GM12878 (cell line): ENCODE data around the gene HTR2B. TPM values are rescaled to one million over a fixed set of nuclear protein-coding genes. Genes with fewer than 3 reads are reported as not detected.

Experiments used
- ATAC-seq: fragments of 200-7000 bp; cut with Tn5 transposase; 3 replicates; pipeline ENCODE4 v1.9.1; 2020; ENCODE audit warnings: mild to moderate bottlenecking, moderate library complexity
- BruUV-seq: library from RNA; stranded (reverse); fragments of 400-500 nt; replicated peaks from 2 replicates; lab custom pipeline; 2021; lab: Mats Ljungman, UMichigan
- CTCF ChIA-PET: fragments of 300-600 bp; sonication (Branson Sonifier 250); formaldehyde crosslinking; extraction: SDS; loops from one replicate; lab custom pipeline; 2021; ENCODE audit warnings: inconsistent platforms; lab: Yijun Ruan, JAX
- POLR2A ChIA-PET: fragments of 350-600 bp; formaldehyde crosslinking; extraction: SDS; loops from one replicate; lab custom pipeline; 2021; ENCODE audit warnings: inconsistent platforms; lab: Charles Lee
- RAD21 ChIA-PET: fragments of 300-600 bp; sonication (Branson Sonifier 250); formaldehyde crosslinking; loops from one replicate; lab custom pipeline; 2023; ENCODE audit warnings: antibody characterized with exemption; ENCODE audit not compliant: unreplicated experiment; lab: Charles Lee
- SMC1A ChIA-PET: fragments of 300-600 bp; sonication (Branson Sonifier 250); formaldehyde crosslinking; loops from one replicate; lab custom pipeline; 2023; ENCODE audit not compliant: unreplicated experiment, uncharacterized antibody; lab: Charles Lee
- DNase-seq: peaks from one replicate; pipeline ENCODE4 v3.0.0-alpha.2; 2011; ENCODE audit warnings: low read depth, low spot score
- FAIRE-seq: peaks from 3 replicates; lab custom pipeline; 2011; peaks lifted over from hg19 to GRCh38; lab: Jason Lieb, UNC
- H2AFZ ChIP-seq: 2 replicates; pipeline ENCODE4 v1.6.0; 2011; ENCODE audit warnings: low read depth, low read length, control low read depth; ENCODE audit not compliant: control insufficient read depth
- H3K27ac ChIP-seq: 2 replicates; pipeline ENCODE4 v1.5.1; 2011; ENCODE audit warnings: control low read depth; ENCODE audit not compliant: control insufficient read depth, insufficient read depth
- H3K27me3 ChIP-seq, 2 experiments: replicated peaks in 1 of 2; 2 replicates each; pipeline versions ENCODE4 v1.6.0 to v1.6.1; 2011; ENCODE audit warnings: low read length in 1 of 2; ENCODE audit not compliant: control insufficient read depth in 2 of 2, insufficient read depth in 2 of 2
- H3K36me3 ChIP-seq, 2 experiments: 2 replicates each; pipeline ENCODE4 v1.5.1; 2011; ENCODE audit warnings: low read length in 1 of 2; ENCODE audit not compliant: control insufficient read depth in 2 of 2, insufficient read depth in 2 of 2
- H3K4me1 ChIP-seq: 2 replicates; pipeline ENCODE4 v1.6.1; 2011; ENCODE audit warnings: mild to moderate bottlenecking, low read length, moderate library complexity, mixed read lengths; ENCODE audit not compliant: control insufficient read depth, insufficient read depth
- H3K4me2 ChIP-seq: 2 replicates; pipeline ENCODE4 v1.6.0; 2011; ENCODE audit warnings: control low read depth; ENCODE audit not compliant: control insufficient read depth, insufficient read depth
- H3K4me3 ChIP-seq: fragments of 200-600 bp; sonication (generic); 2 replicates; pipeline ENCODE4 v1.5.1; 2016
- H3K79me2 ChIP-seq: 2 replicates; pipeline ENCODE4 v1.6.0; 2011; ENCODE audit warnings: low read length; ENCODE audit not compliant: control insufficient read depth, insufficient read depth
- H3K9ac ChIP-seq: 2 replicates; pipeline ENCODE4 v1.8.0; 2011; ENCODE audit warnings: low read length, control low read depth, mixed read lengths; ENCODE audit not compliant: control insufficient read depth, insufficient read depth
- H3K9me3 ChIP-seq: replicated peaks from 3 replicates; pipeline ENCODE4 v1.5.1; 2011; ENCODE audit warnings: mild to moderate bottlenecking, low read length; ENCODE audit not compliant: control insufficient read depth, insufficient read depth
- H4K20me1 ChIP-seq: 2 replicates; pipeline ENCODE4 v1.6.0; 2011; ENCODE audit not compliant: control insufficient read depth, insufficient read depth
- CHD4 ChIP-seq: fragments of 200-600 bp; sonication (generic); IDR thresholded peaks from 2 replicates; pipeline ENCODE4 v1.6.1; 2016; ENCODE audit warnings: mild to moderate bottlenecking
- EED ChIP-seq: sonication (generic); IDR thresholded peaks from 2 replicates; pipeline ENCODE4 v1.6.1; 2016; ENCODE audit warnings: antibody characterized with exemption, low read depth
- EZH2 ChIP-seq: IDR thresholded peaks from 2 replicates; pipeline ENCODE4 v1.6.1; 2012; ENCODE audit warnings: low read depth, mild to moderate bottlenecking, control low read depth, inconsistent platforms, low read length, borderline replicate concordance; ENCODE audit not compliant: control insufficient read depth
- HDAC2 ChIP-seq: fragments of 200-600 bp; sonication (generic); IDR thresholded peaks from 2 replicates; pipeline ENCODE4 v1.6.1; 2017
- IKZF1 ChIP-seq: fragments of 450-650 bp; conservative IDR thresholded peaks from 2 replicates; pipeline ENCODE4 v1.6.1; 2017; ENCODE audit warnings: antibody characterized with exemption, mild to moderate bottlenecking
- KAT2A ChIP-seq: conservative IDR thresholded peaks from 2 replicates; pipeline ENCODE4 v1.6.1; 2011; ENCODE audit warnings: low read depth, low read length; ENCODE audit not compliant: control insufficient read depth
- KLF5 ChIP-seq: fragments of 450-650 bp; IDR thresholded peaks from 2 replicates; pipeline ENCODE4 v1.6.1; 2014; ENCODE audit warnings: mild to moderate bottlenecking; ENCODE audit not compliant: partially characterized antibody
- NBN ChIP-seq: fragments of 450-650 bp; IDR thresholded peaks from 2 replicates; pipeline ENCODE4 v1.6.1; 2016
- NFYA ChIP-seq: IDR thresholded peaks from 2 replicates; pipeline ENCODE4 v1.6.1; 2011; ENCODE audit warnings: low read depth, mild to moderate bottlenecking, low read length, improper control_type of control experiment, borderline replicate concordance
- RFX5 ChIP-seq: IDR thresholded peaks from 2 replicates; pipeline ENCODE4 v1.6.1; 2011; ENCODE audit warnings: low read depth, low read length, improper control_type of control experiment
- SREBF1 ChIP-seq: IDR thresholded peaks from 2 replicates; pipeline ENCODE4 v1.6.1; 2012; ENCODE audit warnings: mild to moderate bottlenecking, low read length
- TARDBP ChIP-seq: IDR thresholded peaks from 2 replicates; pipeline ENCODE4 v1.6.1; 2016; ENCODE audit warnings: borderline replicate concordance
- WGBS: methylation state at CpG from one replicate; pipeline ENCODE4 v1.1.6; 2016; ENCODE audit warnings: low lambda C conversion rate; ENCODE audit not compliant: insufficient replicate concordance, insufficient coverage; ENCODE audit errors: missing lambda C conversion rate; 5-methylcytosine and 5-hydroxymethylcytosine counted together
- in situ Hi-C: fragments of 300-500 bp; cut with MboI; formaldehyde crosslinking; loops from 9 replicates; pipeline ENCODE4 v1.14.3; 2018; ENCODE audit warnings: mixed read lengths
- intact Hi-C: fragments of 100-400 bp; cut with micrococcal nuclease; formaldehyde crosslinking; loops from one replicate; pipeline ENCODE4 v1.14.2; 2022; ENCODE audit not compliant: unreplicated experiment
- polyA plus RNA-seq, 11 experiments: library from polyadenylated mRNA; depleted of rRNA in 4 of 11; unstranded in 6 of 11; stranded (reverse) in 5 of 11; fragments of >200 nt; fragmentation: Nextera tagmentation in 4 of 11; fragmentation: Illumina TruSeq in 1 of 11; extraction: Ambion mirVana in 4 of 11; extraction: Trizol in 1 of 11; gene quantifications; 1 replicate in 1 of 11; 2 replicates in 10 of 11; pipeline versions ENCODE4 v1.2.1 to v1.2.3, GENCODE V29; 2011 to 2016; ENCODE audit warnings: inconsistent platforms in 2 of 11, missing spikeins in 2 of 11, low read depth in 1 of 11
- total RNA-seq, 4 experiments: library from RNA; depleted of rRNA in 3 of 4; stranded (reverse); fragments of >200 nt in 3 of 4; fragmentation: Illumina TruSeq in 1 of 4; extraction: Trizol in 1 of 4; gene quantifications; 2 replicates each; pipeline versions ENCODE4 v1.2.1 to v1.2.3, GENCODE V29; 2013 to 2021
- TF ChIP-seq, protein P1 (sequence below): fragments of 450-650 bp; IDR thresholded peaks from 2 replicates; pipeline ENCODE4 v1.6.1; 2017; ENCODE audit warnings: mild to moderate bottlenecking

Gene HTR2B
- total and polyA plus RNA-seq, 10 of the 15 experiments (the other 5 are each of a cell fraction or from before 2014, with no cell fraction given): 0.03 to 1.2 (median 0.15) TPM

DNA sequence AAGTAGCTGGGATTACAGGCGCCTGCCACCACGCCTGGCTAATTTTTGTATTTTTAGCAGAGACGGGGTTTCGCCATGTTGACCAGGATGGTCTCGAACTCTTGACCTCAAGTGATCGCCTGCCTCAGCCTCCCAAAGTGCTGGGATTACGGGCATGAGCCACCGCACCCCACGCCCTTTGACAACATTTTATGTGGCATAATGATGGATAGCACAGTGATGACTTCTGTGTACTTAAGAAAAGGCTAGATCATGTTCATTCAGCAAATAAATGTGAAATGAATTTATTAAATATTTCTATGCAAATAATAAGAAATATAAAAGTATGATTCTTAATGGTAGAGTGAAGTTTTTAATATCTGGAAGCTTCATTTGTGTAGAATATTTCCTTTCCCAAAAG is 2.6 kb upstream of the HTR2B start:
- 98% methylated on average over 9 of the region's 9 CpGs for WGBS
- no peak for FAIRE-seq
- SMC1A ChIA-PET: interaction anchor here (1.0 to 2.6 kb wide), 2 partner anchors 11 to 24 kb away, joined by 3 to 12 read pairs; no protein-coding TSS in a partner anchor
- in situ Hi-C loops (no loop called here), intact Hi-C loops (no loop called here)
- Histone ChIP-seq H4K20me1 (no peaks in the 10 kb centered on the region), H3K27ac (no peak overlapping the region), H3K79me2 (no peaks in the 10 kb centered on the region; the same call in 1 of the 2 replicates), H3K4me3 (no peak overlapping the region), H3K27me3 (no peaks in the 10 kb centered on the region), H3K4me2 (no peak overlapping the region), H2AFZ (no peak overlapping the region), H3K36me3 (no peaks in the 10 kb centered on the region; a peak in 1 of 4 replicates), H3K9ac (no peak overlapping the region), H3K4me1 (peaks cover 11% of the 10 kb centered on the region), H3K9me3 (no peaks in the 10 kb centered on the region)
- ATAC-seq: no peak
- RAD21 ChIA-PET: interaction anchor here (1.5 to 2.7 kb wide), 2 partner anchors 23 to 53 kb away, joined by 4 to 13 read pairs; no protein-coding TSS in a partner anchor
- POLR2A ChIA-PET: no interaction called here
- no peak for TF ChIP-seq IKZF1
- TF ChIP-seq EED: no peak
- no peak for TF ChIP-seq EZH2
- no peak for TF ChIP-seq RFX5
- TF ChIP-seq SREBF1: no peak
- CTCF ChIA-PET: interaction anchor here (1.0 to 2.1 kb wide), 5 partner anchors 17 to 324 kb away, joined by 3 to 10 read pairs (median 4); no protein-coding TSS in a partner anchor
- no peak for DNase-seq
- no TSS peak for BruUV-seq

DNA sequence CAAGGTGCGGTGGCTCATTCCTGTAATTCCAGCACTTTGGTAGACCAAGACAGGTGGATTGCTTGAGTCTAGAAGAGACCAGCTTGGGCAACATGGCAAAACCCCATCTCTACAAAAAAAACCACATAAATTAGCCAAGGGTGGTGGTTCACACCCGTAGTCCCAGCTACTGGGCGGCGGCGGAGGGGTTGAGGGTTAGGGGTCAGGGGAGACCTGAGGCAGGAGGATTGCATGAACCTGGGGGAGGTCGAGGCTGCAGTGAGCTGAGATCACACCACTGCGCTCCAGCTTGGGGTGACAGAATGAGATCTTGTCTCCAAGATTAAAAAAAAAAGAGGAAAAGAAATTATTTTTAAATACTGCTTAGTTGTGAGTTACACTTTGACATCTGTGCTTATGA is 1.3 kb upstream of the HTR2B start:
- no peak for DNase-seq
- Histone ChIP-seq H3K4me1 (peaks cover 11% of the 10 kb centered on the region), H2AFZ (no peak overlapping the region), H3K27me3 (no peaks in the 10 kb centered on the region), H3K9me3 (no peaks in the 10 kb centered on the region), H3K27ac (no peak overlapping the region), H3K79me2 (no peaks in the 10 kb centered on the region; the same call in 1 of the 2 replicates), H3K9ac (no peak overlapping the region), H3K4me2 (no peak overlapping the region), H4K20me1 (no peaks in the 10 kb centered on the region), H3K36me3 (no peaks in the 10 kb centered on the region; a peak in 1 of 4 replicates), H3K4me3 (no peak overlapping the region)
- FAIRE-seq: no peak
- SMC1A ChIA-PET: interaction anchor here (1.0 to 1.9 kb wide), 4 partner anchors 9 to 770 kb away, joined by 3 to 6 read pairs (median 4); no protein-coding TSS in a partner anchor
- no peak for ATAC-seq
- 100% methylated on average over 6 of the region's 7 CpGs for WGBS
- CTCF ChIA-PET: interaction anchor here (0.6 to 1.3 kb wide), 3 partner anchors 15 to 285 kb away, joined by 3 read pairs; no protein-coding TSS in a partner anchor
- POLR2A ChIA-PET: no interaction called here
- RAD21 ChIA-PET: interaction anchor here (1.0 to 1.6 kb wide), 2 partner anchors 22 to 65 kb away, joined by 3 to 5 read pairs; no protein-coding TSS in a partner anchor
- in situ Hi-C loops: no loop called here
- no TSS peak for BruUV-seq
- intact Hi-C loops: no loop called here
- TF ChIP-seq, protein P1, sequence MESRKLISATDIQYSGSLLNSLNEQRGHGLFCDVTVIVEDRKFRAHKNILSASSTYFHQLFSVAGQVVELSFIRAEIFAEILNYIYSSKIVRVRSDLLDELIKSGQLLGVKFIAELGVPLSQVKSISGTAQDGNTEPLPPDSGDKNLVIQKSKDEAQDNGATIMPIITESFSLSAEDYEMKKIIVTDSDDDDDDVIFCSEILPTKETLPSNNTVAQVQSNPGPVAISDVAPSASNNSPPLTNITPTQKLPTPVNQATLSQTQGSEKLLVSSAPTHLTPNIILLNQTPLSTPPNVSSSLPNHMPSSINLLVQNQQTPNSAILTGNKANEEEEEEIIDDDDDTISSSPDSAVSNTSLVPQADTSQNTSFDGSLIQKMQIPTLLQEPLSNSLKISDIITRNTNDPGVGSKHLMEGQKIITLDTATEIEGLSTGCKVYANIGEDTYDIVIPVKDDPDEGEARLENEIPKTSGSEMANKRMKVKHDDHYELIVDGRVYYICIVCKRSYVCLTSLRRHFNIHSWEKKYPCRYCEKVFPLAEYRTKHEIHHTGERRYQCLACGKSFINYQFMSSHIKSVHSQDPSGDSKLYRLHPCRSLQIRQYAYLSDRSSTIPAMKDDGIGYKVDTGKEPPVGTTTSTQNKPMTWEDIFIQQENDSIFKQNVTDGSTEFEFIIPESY: no peak
- TF ChIP-seq NFYA (no peak), TARDBP (no peak), EED (no peak), KLF5 (no peak), NBN (no peak), KAT2A (no peak), CHD4 (no peak), HDAC2 (no peak)
